Superior temporal gyrus (tissue), 1 donor: ENCODE data around the gene CDK18.

Experiments used
- DNase-seq: peaks from one replicate; pipeline ENCODE4 v3.0.0-alpha.2; 2016; ENCODE audit errors: extremely low spot score

Gene CDK18

GRCh38 chr1:205502992-205503391 is 1.5 kb upstream of the CDK18 start:
- peak; percentile 14 for DNase-seq

- no peak for DNase-seq
Observed at GRCh38 chr1:205505076-205505729, 734 bp downstream of the CDK18 start.

GRCh38 chr1:205505791-205506190 is 1.3 kb downstream of the CDK18 start:
- peak; percentile 27 for DNase-seq

- peak; percentile 40 for DNase-seq
Observed at GRCh38 chr1:205506409-205507200, 2.1 kb downstream of the CDK18 start.

GRCh38 chr1:205508227-205508714 is 3.8 kb downstream of the CDK18 start:
- DNase-seq: peak; percentile 44

GRCh38 chr1:205510308-205510950 is 6.0 kb downstream of the CDK18 start:
- peak; percentile 16 for DNase-seq

GRCh38 chr1:205510951-205511330 is 6.5 kb downstream of the CDK18 start:
- DNase-seq: peak; percentile 52

- peak; percentile 48 for DNase-seq
Observed at GRCh38 chr1:205512059-205513045, 7.9 kb downstream of the CDK18 start.

GRCh38 chr1:205513774-205514173 is 9.3 kb downstream of the CDK18 start:
- DNase-seq: no peak

GRCh38 chr1:205514211-205515142 is 10.0 kb downstream of the CDK18 start:
- peak; percentile 12 for DNase-seq

- DNase-seq: peak; percentile 23
Observed at GRCh38 chr1:205515781-205516253, 11.3 kb downstream of the CDK18 start.

GRCh38 chr1:205516362-205516761 is 11.9 kb downstream of the CDK18 start:
- DNase-seq: no peak

- peak; percentile 64 for DNase-seq
Observed at GRCh38 chr1:205517288-205517687, 12.8 kb downstream of the CDK18 start.

- no peak for DNase-seq
Observed at GRCh38 chr1:205517763-205518162, 13.3 kb downstream of the CDK18 start.

GRCh38 chr1:205518661-205519540 is 14.4 kb downstream of the CDK18 start:
- DNase-seq: peak; percentile 91

GRCh38 chr1:205519541-205520131 is 15.2 kb downstream of the CDK18 start:
- DNase-seq: no peak

GRCh38 chr1:205520709-205521108 is 16.2 kb downstream of the CDK18 start:
- no peak for DNase-seq

GRCh38 chr1:205521686-205522085 is 17.2 kb downstream of the CDK18 start:
- peak; percentile 15 for DNase-seq

- DNase-seq: no peak
Observed at GRCh38 chr1:205522692-205523091, 18.2 kb downstream of the CDK18 start.
